Activated CD8-positive, alpha-beta T cell treated with anti-CD3 and anti-CD28 coated beads for 36 hours (primary cell): ENCODE measurements around the gene SSTR4. TPM values are rescaled to one million over a fixed set of nuclear protein-coding genes. Genes with fewer than 3 reads are reported as not detected.

Experiments
- ATAC-seq: fragments of 200-7000 bp; cut with Tn5 transposase; one replicate; pipeline ENCODE4 v1.10.0; 2021; ENCODE audit warnings: mild to moderate bottlenecking, moderate library complexity
- CTCF ChIA-PET: fragments of 350-600 bp; sonication (Branson Sonifier 250); formaldehyde crosslinking; loops from one replicate; lab custom pipeline; 2021; ENCODE audit warnings: antibody characterized with exemption; lab: Charles Lee
- POLR2A ChIA-PET: fragments of 350-600 bp; sonication (Branson Sonifier 250); formaldehyde crosslinking; loops from one replicate; lab custom pipeline; 2021; ENCODE audit warnings: antibody characterized with exemption; lab: Charles Lee
- DNase-seq: peaks from one replicate; pipeline ENCODE4 v3.0.0-alpha.2; 2020
- H3K27ac Mint-ChIP-seq: one replicate; pipeline ENCODE4 v1.8.0; 2021; ENCODE audit warnings: mild to moderate bottlenecking, mixed read lengths
- H3K27me3 Mint-ChIP-seq: one replicate; pipeline ENCODE4 v1.8.0; 2021; ENCODE audit warnings: mixed read lengths
- H3K36me3 Mint-ChIP-seq: one replicate; pipeline ENCODE4 v1.8.0; 2021; ENCODE audit warnings: low read depth, mixed read lengths
- H3K4me1 Mint-ChIP-seq: one replicate; pipeline ENCODE4 v1.8.0; 2021; ENCODE audit warnings: low read depth, mixed read lengths
- H3K4me3 Mint-ChIP-seq: one replicate; pipeline ENCODE4 v1.8.0; 2021; ENCODE audit warnings: mild to moderate bottlenecking, moderate library complexity, mixed read lengths
- H3K9me3 Mint-ChIP-seq: one replicate; pipeline ENCODE4 v1.8.0; 2021; ENCODE audit warnings: mixed read lengths
- CTCF ChIP-seq: fragments of 200-600 bp; IDR thresholded peaks from one replicate; pipeline ENCODE4 v1.8.0; 2022; ENCODE audit warnings: antibody characterized with exemption, mild to moderate bottlenecking
- intact Hi-C: fragments of 100-400 bp; cut with micrococcal nuclease; formaldehyde crosslinking; loops from one replicate; pipeline ENCODE4 v1.10.0; 2022
- total RNA-seq, 2 experiments: library from RNA; stranded (reverse); gene quantifications; one replicate each; pipeline ENCODE4 v1.2.3, GENCODE V29; 2021

Gene SSTR4
- total RNA-seq, 2 experiments from 2014 or later: not detected

- H3K27ac Mint-ChIP-seq: no peak overlapping the region
- H3K27me3 Mint-ChIP-seq: peaks cover 2% of the 10 kb centered on the region
- peaks cover 2% of the 10 kb centered on the region for H3K9me3 Mint-ChIP-seq
- no peak for TF ChIP-seq CTCF
- DNase-seq (no peak), ATAC-seq (no peak)
- H3K4me3 Mint-ChIP-seq: no peak overlapping the region
- intact Hi-C loops: no loop called here
- H3K4me1 Mint-ChIP-seq: no peaks in the 10 kb centered on the region
- POLR2A ChIA-PET: no interaction called here
- CTCF ChIA-PET: interaction anchor here (1.5 kb wide), 1 partner anchor 10 kb away, joined by 6 read pairs; no protein-coding TSS in a partner anchor
- no peaks in the 10 kb centered on the region for H3K36me3 Mint-ChIP-seq
Measured at GRCh38 chr20:23060629-23061028, 25.5 kb downstream of the SSTR4 start.

- Mint-ChIP-seq H3K4me1 (no peaks in the 10 kb centered on the region), H3K27ac (no peak overlapping the region), H3K36me3 (no peaks in the 10 kb centered on the region), H3K27me3 (peaks cover 2% of the 10 kb centered on the region), H3K4me3 (no peak overlapping the region), H3K9me3 (peaks cover 2% of the 10 kb centered on the region)
- intact Hi-C loops: no loop called here
- DNase-seq (no peak), ATAC-seq (no peak)
- CTCF ChIA-PET: interaction anchor here (0.8 to 1.5 kb wide), 3 partner anchors 8 to 114 kb away, joined by 3 to 6 read pairs (median 3); no protein-coding TSS in a partner anchor
- TF ChIP-seq CTCF: no peak
- POLR2A ChIA-PET: no interaction called here
Measured at GRCh38 chr20:23061262-23061661, 26.1 kb downstream of the SSTR4 start.

GRCh38 chr20:23061734-23062561, 26.8 kb downstream of the SSTR4 start:
- CTCF ChIA-PET: interaction anchor here (0.8 to 1.5 kb wide), 3 partner anchors 8 to 114 kb away, joined by 3 to 6 read pairs (median 3); no protein-coding TSS in a partner anchor
- H3K4me3 Mint-ChIP-seq: no peak overlapping the region
- POLR2A ChIA-PET: no interaction called here
- intact Hi-C loops: no loop called here
- ATAC-seq (no peak), DNase-seq (no peak)
- TF ChIP-seq CTCF: no peak
- no peaks in the 10 kb centered on the region for H3K9me3 Mint-ChIP-seq
- H3K4me1 Mint-ChIP-seq: no peaks in the 10 kb centered on the region
- no peak overlapping the region for H3K27ac Mint-ChIP-seq
- no peaks in the 10 kb centered on the region for H3K36me3 Mint-ChIP-seq
- H3K27me3 Mint-ChIP-seq: no peaks in the 10 kb centered on the region

GRCh38 chr20:23062632-23063031, 27.5 kb downstream of the SSTR4 start:
- DNase-seq (no peak), ATAC-seq (no peak)
- TF ChIP-seq CTCF: no peak
- Mint-ChIP-seq H3K27me3 (no peaks in the 10 kb centered on the region), H3K4me1 (no peaks in the 10 kb centered on the region), H3K27ac (no peak overlapping the region), H3K36me3 (no peaks in the 10 kb centered on the region), H3K9me3 (no peaks in the 10 kb centered on the region), H3K4me3 (no peak overlapping the region)
- POLR2A ChIA-PET: no interaction called here
- CTCF ChIA-PET: no interaction called here
- intact Hi-C loops: no loop called here

- ATAC-seq: no peak
Measured at GRCh38 chr20:23063168-23063567, 28.1 kb downstream of the SSTR4 start.

More at GRCh38 chr20:23063168-23063567, 28.1 kb downstream of the SSTR4 start:
- POLR2A ChIA-PET: no interaction called here
- no peak for TF ChIP-seq CTCF
- CTCF ChIA-PET: no interaction called here
- DNase-seq: no peak
- no peak overlapping the region for H3K4me3 Mint-ChIP-seq
- intact Hi-C loops: no loop called here
- no peaks in the 10 kb centered on the region for H3K9me3 Mint-ChIP-seq
- H3K36me3 Mint-ChIP-seq: no peaks in the 10 kb centered on the region
- no peaks in the 10 kb centered on the region for H3K27me3 Mint-ChIP-seq
- H3K4me1 Mint-ChIP-seq: no peaks in the 10 kb centered on the region
- no peak overlapping the region for H3K27ac Mint-ChIP-seq
